SU-DHL-6 (cell line): Measurements from ENCODE around the gene STX3.

ENCODE experiments used
- H2AFZ ChIP-seq: fragments of 200-600 bp; sonication (generic); 2 replicates; pipeline ENCODE4 v1.6.1; 2014; ENCODE audit warnings: low read depth, mild to moderate bottlenecking, moderate library complexity, mixed read lengths, antibody characterized with exemption, low read length; ENCODE audit not compliant: severe bottlenecking
- H3F3A ChIP-seq: fragments of 200-600 bp; shearing (Covaris generic); 2 replicates; pipeline ENCODE4 v1.6.0; 2016; ENCODE audit warnings: antibody characterized with exemption, mild to moderate bottlenecking; ENCODE audit not compliant: insufficient read depth
- H3K27ac ChIP-seq: fragments of 200-600 bp; sonication (generic); 2 replicates; pipeline ENCODE4 v1.5.1; 2016; ENCODE audit warnings: low read depth, mild to moderate bottlenecking, low read length, moderate library complexity, mixed read lengths
- H3K27me3 ChIP-seq: fragments of 200-600 bp; sonication (generic), shearing (Covaris generic); 2 replicates; pipeline ENCODE4 v1.6.0; 2014; ENCODE audit warnings: mild to moderate bottlenecking, low read length
- H3K36me3 ChIP-seq: fragments of 200-600 bp; sonication (generic); 2 replicates; pipeline ENCODE4 v1.6.1; 2014; ENCODE audit warnings: mild to moderate bottlenecking, low read length, mixed read lengths
- H3K4me2 ChIP-seq: fragments of 300-600, 200-600 bp; shearing (Covaris generic), sonication (generic); 2 replicates; pipeline ENCODE4 v1.6.0; 2014; ENCODE audit warnings: low read length, low read depth, mild to moderate bottlenecking; ENCODE audit not compliant: poor library complexity, severe bottlenecking
- H3K4me3 ChIP-seq: fragments of 200-600 bp; sonication (generic); 2 replicates; pipeline ENCODE4 v1.5.1; 2014; ENCODE audit warnings: antibody characterized with exemption, low read length, mild to moderate bottlenecking, mixed read lengths; ENCODE audit not compliant: insufficient read depth, poor library complexity, severe bottlenecking
- H3K79me2 ChIP-seq: fragments of 200-600 bp; sonication (generic); 2 replicates; pipeline ENCODE4 v1.6.1; 2014; ENCODE audit warnings: mild to moderate bottlenecking, low read length, moderate library complexity; ENCODE audit not compliant: insufficient read depth
- H3K9ac ChIP-seq: fragments of 200-600 bp; sonication (generic); 2 replicates; pipeline ENCODE4 v1.7.0; 2014; ENCODE audit warnings: mild to moderate bottlenecking, low read length
- H3K9me2 ChIP-seq: fragments of 200-600 bp; sonication (generic); replicated peaks from 2 replicates; pipeline ENCODE4 v1.6.1; 2014; ENCODE audit warnings: low read length; ENCODE audit not compliant: insufficient read depth
- H3K9me3 ChIP-seq: fragments of 200-600 bp; sonication (generic); 2 replicates; pipeline ENCODE4 v1.6.1; 2014; ENCODE audit warnings: low read length, mixed read lengths; ENCODE audit not compliant: insufficient read depth
- H4K20me1 ChIP-seq: fragments of 200-600 bp; sonication (generic); 2 replicates; pipeline ENCODE4 v1.6.1; 2014; ENCODE audit warnings: low read depth, mild to moderate bottlenecking, antibody characterized with exemption, low read length, moderate library complexity, mixed read lengths
- EZH2phosphoT487 ChIP-seq: fragments of 200-600 bp; sonication (generic), shearing (Covaris generic); conservative IDR thresholded peaks from 2 replicates; pipeline ENCODE4 v1.6.1; 2018; ENCODE audit warnings: mild to moderate bottlenecking, antibody characterized with exemption, low read length, moderate library complexity, mixed read lengths
- TF ChIP-seq, protein P1 (sequence below): fragments of 200-600 bp; sonication (generic); IDR thresholded peaks from one replicate; pipeline ENCODE4 v1.5.1; 2017; ENCODE audit warnings: antibody characterized with exemption, mild to moderate bottlenecking, low read length, moderate library complexity; ENCODE audit not compliant: insufficient read depth, poor library complexity, severe bottlenecking

STX3 gene

DNA sequence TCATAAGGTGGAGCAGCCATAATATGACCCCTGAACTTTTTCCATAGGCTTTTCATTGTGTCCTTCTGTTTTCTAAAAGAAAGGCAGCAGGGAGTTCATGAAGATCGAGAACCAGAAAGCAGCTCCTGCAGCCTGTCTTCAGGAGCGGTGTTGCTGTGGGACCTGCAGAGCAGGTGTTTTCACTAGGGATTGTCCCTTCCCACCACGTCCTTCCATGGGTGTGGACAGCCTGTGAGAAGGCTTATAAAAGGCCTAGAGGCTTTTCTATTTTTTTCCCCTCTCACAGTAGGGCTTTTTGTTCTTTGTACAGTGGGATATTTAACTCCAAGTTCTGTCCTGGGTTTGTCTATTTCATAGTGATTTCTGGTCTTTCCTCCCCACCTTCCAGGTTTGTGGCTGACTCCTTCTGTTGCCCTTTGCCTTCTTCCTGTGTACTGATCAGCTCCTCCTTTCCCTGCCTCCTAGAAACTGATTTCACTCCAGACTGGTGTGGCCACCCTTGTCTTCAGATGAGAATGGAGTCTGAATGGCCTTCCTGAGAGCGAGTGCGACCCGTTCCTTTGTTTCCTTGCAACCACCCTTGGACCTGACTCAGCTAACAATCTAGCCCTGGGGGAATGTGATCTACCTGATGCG, 45.3 kb downstream of the STX3 start:
- Histone ChIP-seq H3K9me3 (no peaks in the 10 kb centered on the region), H2AFZ (no peak overlapping the region), H3K36me3 (no peaks in the 10 kb centered on the region), H3K79me2 (no peaks in the 10 kb centered on the region), H3K4me3 (no peak overlapping the region), H3K27ac (no peak overlapping the region), H3F3A (no peaks in the 10 kb centered on the region), H3K9ac (no peak overlapping the region), H3K9me2 (no peaks in the 10 kb centered on the region), H4K20me1 (no peaks in the 10 kb centered on the region), H3K4me2 (no peak overlapping the region), H3K27me3 (no peaks in the 10 kb centered on the region)
- no peak for TF ChIP-seq EZH2phosphoT487
- TF ChIP-seq, protein P1, sequence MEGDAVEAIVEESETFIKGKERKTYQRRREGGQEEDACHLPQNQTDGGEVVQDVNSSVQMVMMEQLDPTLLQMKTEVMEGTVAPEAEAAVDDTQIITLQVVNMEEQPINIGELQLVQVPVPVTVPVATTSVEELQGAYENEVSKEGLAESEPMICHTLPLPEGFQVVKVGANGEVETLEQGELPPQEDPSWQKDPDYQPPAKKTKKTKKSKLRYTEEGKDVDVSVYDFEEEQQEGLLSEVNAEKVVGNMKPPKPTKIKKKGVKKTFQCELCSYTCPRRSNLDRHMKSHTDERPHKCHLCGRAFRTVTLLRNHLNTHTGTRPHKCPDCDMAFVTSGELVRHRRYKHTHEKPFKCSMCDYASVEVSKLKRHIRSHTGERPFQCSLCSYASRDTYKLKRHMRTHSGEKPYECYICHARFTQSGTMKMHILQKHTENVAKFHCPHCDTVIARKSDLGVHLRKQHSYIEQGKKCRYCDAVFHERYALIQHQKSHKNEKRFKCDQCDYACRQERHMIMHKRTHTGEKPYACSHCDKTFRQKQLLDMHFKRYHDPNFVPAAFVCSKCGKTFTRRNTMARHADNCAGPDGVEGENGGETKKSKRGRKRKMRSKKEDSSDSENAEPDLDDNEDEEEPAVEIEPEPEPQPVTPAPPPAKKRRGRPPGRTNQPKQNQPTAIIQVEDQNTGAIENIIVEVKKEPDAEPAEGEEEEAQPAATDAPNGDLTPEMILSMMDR: no peak

DNA sequence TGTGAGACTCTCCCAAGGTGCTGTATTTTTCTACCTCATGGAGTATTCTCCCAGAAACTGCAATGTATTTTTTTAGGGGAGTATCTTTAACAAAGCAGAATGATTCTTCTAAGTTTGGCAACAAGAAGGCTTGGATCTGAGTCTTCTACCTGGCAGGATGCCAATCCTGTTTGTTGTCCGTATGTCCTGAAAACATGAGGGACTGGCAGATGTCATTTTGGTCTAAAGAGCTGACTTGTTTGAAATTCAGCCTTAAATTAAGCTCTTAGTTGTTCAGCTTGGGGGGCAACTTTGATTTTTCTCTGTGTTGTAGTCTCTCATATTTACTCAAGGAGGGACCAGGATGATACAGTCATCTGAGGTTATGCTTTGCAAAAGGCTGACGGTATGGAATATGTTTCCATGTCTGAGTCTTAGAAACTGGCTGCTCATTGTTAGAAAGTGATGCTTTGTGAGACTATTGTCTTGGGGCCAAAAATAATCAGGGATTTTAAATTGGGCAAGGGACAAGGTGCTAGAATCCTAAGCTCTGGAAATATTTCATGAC, 46.1 kb downstream of the STX3 start:
- H3K4me2 ChIP-seq: no peak overlapping the region
- H3K9me3 ChIP-seq: no peaks in the 10 kb centered on the region
- no peaks in the 10 kb centered on the region for H3K79me2 ChIP-seq
- no peaks in the 10 kb centered on the region for H3K27me3 ChIP-seq
- H3K9ac ChIP-seq: no peak overlapping the region
- H3K27ac ChIP-seq: no peak overlapping the region
- no peak overlapping the region for H2AFZ ChIP-seq
- TF ChIP-seq EZH2phosphoT487: no peak
- TF ChIP-seq, protein P1: no peak
- 0 out of 2 replicates have a peak, but pooled peaks cover 4% of the 10 kb centered on the region for H3K36me3 ChIP-seq
- H3K9me2 ChIP-seq: no peaks in the 10 kb centered on the region
- H4K20me1 ChIP-seq: no peaks in the 10 kb centered on the region
- H3K4me3 ChIP-seq: no peak overlapping the region
- H3F3A ChIP-seq: no peaks in the 10 kb centered on the region

DNA sequence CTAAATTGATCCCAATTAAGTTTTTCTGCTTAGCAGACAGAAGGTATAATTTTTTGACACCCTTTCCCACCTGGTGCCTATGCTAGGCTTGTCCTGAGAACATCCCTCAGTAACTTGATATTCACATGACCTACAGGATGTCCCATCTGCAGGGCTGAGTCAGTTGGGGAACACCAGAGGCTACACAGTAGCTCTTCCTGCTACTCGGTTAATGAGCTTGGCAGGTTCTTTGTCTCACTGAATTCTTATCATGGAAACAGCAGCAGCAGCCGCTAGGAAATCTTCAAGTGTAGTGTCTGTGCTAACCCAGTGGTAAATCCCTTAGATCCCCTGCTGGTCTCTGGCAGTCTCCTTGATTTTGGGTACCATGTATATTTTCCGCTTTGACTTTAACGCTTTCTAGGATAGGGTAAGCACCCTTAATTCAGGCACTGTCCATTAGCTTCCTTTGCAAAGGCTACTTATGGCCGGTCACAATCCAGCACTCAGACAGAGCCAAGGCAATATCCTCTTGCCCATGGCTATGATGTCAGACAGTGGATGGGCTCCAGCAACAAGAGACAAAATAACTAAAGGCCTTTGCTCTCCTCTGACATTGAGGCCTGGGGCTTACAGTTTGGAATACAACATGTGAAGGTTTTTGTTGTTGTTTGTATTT, 46.9 kb downstream of the STX3 start:
- H3K36me3 ChIP-seq: 0 out of 2 replicates have a peak, but pooled peaks cover 4% of the 10 kb centered on the region

More for the DNA sequence above, 46.9 kb downstream of the STX3 start:
- H3K79me2 ChIP-seq: no peaks in the 10 kb centered on the region
- no peaks in the 10 kb centered on the region for H3K9me3 ChIP-seq
- H4K20me1 ChIP-seq: no peaks in the 10 kb centered on the region
- no peak overlapping the region for H3K4me3 ChIP-seq
- H3K4me2 ChIP-seq: no peak overlapping the region
- no peak overlapping the region for H3K27ac ChIP-seq
- H2AFZ ChIP-seq: no peak overlapping the region
- no peaks in the 10 kb centered on the region for H3K9me2 ChIP-seq
- no peaks in the 10 kb centered on the region for H3F3A ChIP-seq
- no peak for TF ChIP-seq EZH2phosphoT487
- TF ChIP-seq, protein P1: no peak
- no peak overlapping the region for H3K9ac ChIP-seq
- no peaks in the 10 kb centered on the region for H3K27me3 ChIP-seq
